Neural crest cell (in vitro differentiated cells): Measurements from ENCODE around the gene CCDC14. TPM values are rescaled to one million over a fixed set of nuclear protein-coding genes. Genes with fewer than 3 reads are reported as not detected.
A peak's percentile ranks its signal among the peaks of the same experiment; 100 is the strongest.
"Not testable (repeated sequence)": the region's sequence is repeated elsewhere in the genome, so short reads cannot be mapped to it uniquely, and the experiment has no call there.

ENCODE experiments used
- DNase-seq: peaks from one replicate; pipeline ENCODE4 v3.0.0; 2021; ENCODE audit warnings: low read depth, mixed read lengths, low spot score
- H3K27ac Mint-ChIP-seq: one replicate; pipeline ENCODE4 v1.8.0; 2021; ENCODE audit warnings: mild to moderate bottlenecking, mixed read lengths; ENCODE audit not compliant: unreplicated experiment
- H3K27me3 Mint-ChIP-seq: 2 replicates; pipeline ENCODE4 v1.8.0; 2021; ENCODE audit warnings: low read depth, mild to moderate bottlenecking, mixed read lengths
- H3K36me3 Mint-ChIP-seq: 2 replicates; pipeline ENCODE4 v1.8.0; 2021; ENCODE audit warnings: low read depth, mild to moderate bottlenecking, mixed read lengths
- H3K4me1 Mint-ChIP-seq: 2 replicates; pipeline ENCODE4 v1.8.0; 2021; ENCODE audit warnings: mixed read lengths
- H3K4me3 Mint-ChIP-seq: one replicate; pipeline ENCODE4 v1.8.0; 2021; ENCODE audit warnings: mild to moderate bottlenecking, mixed read lengths
- H3K9me3 Mint-ChIP-seq: 2 replicates; pipeline ENCODE4 v1.8.0; 2021; ENCODE audit warnings: mixed read lengths
- CTCF ChIP-seq: fragments of 200-600 bp; sonication (generic); conservative IDR thresholded peaks from 2 replicates; pipeline ENCODE4 v1.5.0; 2021; ENCODE audit warnings: antibody characterized with exemption, mild to moderate bottlenecking
- long read RNA-seq: library from polyadenylated mRNA; unstranded; transcript quantifications from one replicate; pipeline ENCODE4 v2.0.0, GENCODE V29; 2020
- total RNA-seq: library from RNA; stranded (reverse); gene quantifications from 2 replicates; pipeline ENCODE4 v1.2.1, GENCODE V29; 2021

The CCDC14 gene
- 113 and 117 TPM in 2 replicates for total RNA-seq
- long read RNA-seq, full-length matches to known transcripts, result 5 of 103 reads
- long read RNA-seq, partial matches to known transcripts, result 26 of 103 reads
- long read RNA-seq, other reads (novel, unspliced or antisense), result 72 of 103 reads

- Mint-ChIP-seq H3K9me3 (peaks cover 3% of the 10 kb centered on the region), H3K4me1 (peaks cover 36% of the 10 kb centered on the region)
- TF ChIP-seq CTCF, result no peak
Observed at GRCh38 chr3:123960781-123961507, at the start of gene CCDC14. TSS of gene CCDC14 (minus strand) at chr3:123961229. CDS start at chr3:123961173, 56 bp downstream.

GRCh38 chr3:124008321-124008720 lies 47.3 kb upstream of the CCDC14 start:
- not testable (repeated sequence) for H3K27ac Mint-ChIP-seq, H3K9me3 Mint-ChIP-seq, H3K36me3 Mint-ChIP-seq, DNase-seq, H3K4me1 Mint-ChIP-seq, H3K4me3 Mint-ChIP-seq
- peaks cover 49% of the 10 kb centered on the region for H3K27me3 Mint-ChIP-seq

More at GRCh38 chr3:123960781-123961507, at the start of gene CCDC14:
- peak within 1 kb of the TSS; percentile 100 for H3K4me3 Mint-ChIP-seq
- DNase-seq, result peak; percentile 92
- H3K27me3 Mint-ChIP-seq, result peaks cover 15% of the 10 kb centered on the region
- peaks cover 3% of the 10 kb centered on the region for H3K36me3 Mint-ChIP-seq
- H3K27ac Mint-ChIP-seq, result peak within 1 kb of the TSS; percentile 100

GRCh38 chr3:124007186-124007585 lies 46.2 kb upstream of the CCDC14 start:
- no peaks in the 10 kb centered on the region for H3K36me3 Mint-ChIP-seq
- no peak overlapping the region for H3K27ac Mint-ChIP-seq
- no peak for DNase-seq
- no peaks in the 10 kb centered on the region for H3K4me1 Mint-ChIP-seq
- TF ChIP-seq CTCF, result no peak
- no peaks in the 10 kb centered on the region for H3K9me3 Mint-ChIP-seq
- peaks cover 53% of the 10 kb centered on the region for H3K27me3 Mint-ChIP-seq
- H3K4me3 Mint-ChIP-seq, result no peak overlapping the region

GRCh38 chr3:124002405-124003079 lies 41.5 kb upstream of the CCDC14 start:
- DNase-seq, H3K36me3 Mint-ChIP-seq: not testable (repeated sequence)
- H3K27me3 Mint-ChIP-seq, result peaks cover 67% of the 10 kb centered on the region

GRCh38 chr3:124001366-124001765 lies 40.3 kb upstream of the CCDC14 start:
- H3K4me3 Mint-ChIP-seq, DNase-seq, H3K4me1 Mint-ChIP-seq, H3K9me3 Mint-ChIP-seq, H3K36me3 Mint-ChIP-seq, H3K27ac Mint-ChIP-seq: not testable (repeated sequence)
- H3K27me3 Mint-ChIP-seq, result peaks cover 65% of the 10 kb centered on the region

More at GRCh38 chr3:124002405-124003079, 41.5 kb upstream of the CCDC14 start:
- H3K9me3 Mint-ChIP-seq, H3K4me1 Mint-ChIP-seq, H3K27ac Mint-ChIP-seq, H3K4me3 Mint-ChIP-seq: not testable (repeated sequence)

- no peak overlapping the region for H3K4me3 Mint-ChIP-seq
- no peak overlapping the region for H3K27ac Mint-ChIP-seq
- no peaks in the 10 kb centered on the region for H3K36me3 Mint-ChIP-seq
- no peaks in the 10 kb centered on the region for H3K9me3 Mint-ChIP-seq
- no peak for TF ChIP-seq CTCF
- DNase-seq, result no peak
- H3K27me3 Mint-ChIP-seq, result peaks cover 50% of the 10 kb centered on the region
- no peaks in the 10 kb centered on the region for H3K4me1 Mint-ChIP-seq
Observed at GRCh38 chr3:123997543-123997942, 36.5 kb upstream of the CCDC14 start.

- TF ChIP-seq CTCF, result no peak
- Mint-ChIP-seq H3K4me1 (no peaks in the 10 kb centered on the region), H3K27me3 (peaks cover 54% of the 10 kb centered on the region), H3K9me3 (no peaks in the 10 kb centered on the region), H3K4me3 (no peak overlapping the region), H3K36me3 (peaks cover 2% of the 10 kb centered on the region), H3K27ac (no peak overlapping the region)
- no peak for DNase-seq
Observed at GRCh38 chr3:123993818-123994217, 32.8 kb upstream of the CCDC14 start.

GRCh38 chr3:123991730-123992588 lies 30.9 kb upstream of the CCDC14 start, which contains the start of gene ROPN1:
TSS of gene ROPN1 (minus strand) at chr3:123992124. CDS start at chr3:123980481, 11,643 bp downstream.
- DNase-seq, H3K27ac Mint-ChIP-seq, H3K4me1 Mint-ChIP-seq, H3K9me3 Mint-ChIP-seq, H3K36me3 Mint-ChIP-seq: not testable (repeated sequence)
- Mint-ChIP-seq H3K4me3 (peak within 1 kb of the TSS; percentile 52), H3K27me3 (peaks cover 54% of the 10 kb centered on the region)
